HepG2 (cell line): ENCODE results near the gene SLC4A9. TPM values are rescaled to one million over a fixed set of nuclear protein-coding genes. Genes with fewer than 3 reads are reported as not detected.
A peak's percentile ranks its signal among the peaks of the same experiment; 100 is the strongest.

Experiments used
- ATAC-seq: fragments of 200-7000 bp; cut with Tn5 transposase; 3 replicates; pipeline ENCODE4 v1.9.1; 2020; ENCODE audit warnings: mild to moderate bottlenecking, moderate library complexity
- BruUV-seq: library from RNA; stranded (reverse); fragments of 400-500 nt; replicated peaks from 2 replicates; lab custom pipeline; 2021; lab: Mats Ljungman, UMichigan
- CTCF ChIA-PET: fragments of 300-600 bp; formaldehyde crosslinking; extraction: SDS; loops from one replicate; lab custom pipeline; 2021; ENCODE audit warnings: low total read pairs, inconsistent platforms, low intra/inter-chr PET ratio; lab: Yijun Ruan, JAX
- POLR2A ChIA-PET: fragments of 350-600 bp; sonication (Branson Sonifier 250); formaldehyde crosslinking; loops from one replicate; lab custom pipeline; 2020; ENCODE audit warnings: antibody characterized with exemption, inconsistent platforms; lab: Yijun Ruan, JAX
- DNase-seq: peaks from one replicate; pipeline ENCODE4 v3.0.0-alpha.2; 2015; ENCODE audit warnings: low spot score
- FAIRE-seq: peaks from 3 replicates; lab custom pipeline; 2011; peaks lifted over from hg19 to GRCh38; lab: Jason Lieb, UNC
- H2AFZ ChIP-seq: one replicate; pipeline ENCODE4 v1.6.1; 2011; ENCODE audit warnings: low read length, inconsistent platforms
- H3K27ac ChIP-seq: fragments of 300-600 bp; 3 replicates; pipeline ENCODE4 v1.8.0; 2011; ENCODE audit warnings: mixed run types, mild to moderate bottlenecking, mixed read lengths, low read length, inconsistent platforms; ENCODE audit not compliant: insufficient read depth; ENCODE audit errors: extremely low read length
- H3K27me3 ChIP-seq, 2 experiments: fragments of 200-600 bp in 1 of 2; 2 replicates in 1 of 2; 3 replicates in 1 of 2; pipeline versions ENCODE4 v1.6.0 to v1.8.0; 2011; ENCODE audit warnings: low read length in 2 of 2, mild to moderate bottlenecking in 2 of 2, moderate library complexity in 2 of 2, inconsistent platforms in 1 of 2; ENCODE audit not compliant: insufficient read depth in 2 of 2, control insufficient read depth in 1 of 2
- H3K36me3 ChIP-seq, 2 experiments: fragments of 200-600 bp in 1 of 2; replicated peaks in 1 of 2; 2 replicates in 1 of 2; 3 replicates in 1 of 2; pipeline versions ENCODE4 v1.5.1 to v1.8.0; 2011; ENCODE audit warnings: low read length in 2 of 2, inconsistent platforms in 1 of 2; ENCODE audit not compliant: insufficient read depth in 2 of 2, control insufficient read depth in 1 of 2
- H3K4me1 ChIP-seq: 2 replicates; pipeline ENCODE4 v1.5.1; 2012; ENCODE audit warnings: low read length, inconsistent platforms; ENCODE audit not compliant: insufficient read depth
- H3K4me2 ChIP-seq: 2 replicates; pipeline ENCODE4 v1.6.0; 2011; ENCODE audit warnings: low read depth, low read length, inconsistent platforms
- H3K4me3 ChIP-seq, 3 experiments: fragments of 200-600 bp in 1 of 3; sonication (generic), shearing (Covaris generic) in 1 of 3; replicated peaks in 1 of 3; 2 replicates each; pipeline ENCODE4 v1.5.1; 2011 to 2016; ENCODE audit warnings: low read length in 3 of 3, inconsistent platforms in 2 of 3, low read depth in 2 of 3, mild to moderate bottlenecking in 2 of 3, control low read depth in 1 of 3, mixed read lengths in 1 of 3; ENCODE audit not compliant: insufficient read depth in 1 of 3
- H3K79me2 ChIP-seq: one replicate; pipeline ENCODE4 v1.6.1; 2011; ENCODE audit warnings: low read length, inconsistent platforms; ENCODE audit not compliant: insufficient read depth
- H3K9ac ChIP-seq: 2 replicates; pipeline ENCODE4 v1.6.0; 2011; ENCODE audit warnings: mild to moderate bottlenecking, low read depth, low read length, inconsistent platforms; ENCODE audit not compliant: insufficient read depth
- H3K9me3 ChIP-seq: 2 replicates; pipeline ENCODE4 v1.5.1; 2012; ENCODE audit warnings: mild to moderate bottlenecking, low read length
- H4K20me1 ChIP-seq: 2 replicates; pipeline ENCODE4 v1.6.0; 2011; ENCODE audit warnings: inconsistent platforms, mild to moderate bottlenecking, low read length, moderate library complexity; ENCODE audit not compliant: insufficient read depth
- CEBPB ChIP-seq: IDR thresholded peaks from 2 replicates; pipeline ENCODE4 v1.6.1; 2011; ENCODE audit warnings: low read depth, low read length, improper control_type of control experiment, borderline replicate concordance
- CEBPG ChIP-seq: IDR thresholded peaks from 2 replicates; pipeline ENCODE4 v1.6.1; 2016
- FOXK1 ChIP-seq: sonication (generic); formaldehyde crosslinking; IDR thresholded peaks from 2 replicates; pipeline ENCODE4 v1.4.0; 2020; ENCODE audit warnings: low read depth, missing genetic modification reagents, borderline replicate concordance
- GATAD1 ChIP-seq: IDR thresholded peaks from 2 replicates; pipeline ENCODE4 v1.6.1; 2016; ENCODE audit warnings: missing genetic modification reagents, missing compliant biosample characterization
- HNF1B ChIP-seq: sonication (generic); formaldehyde crosslinking; IDR thresholded peaks from 2 replicates; pipeline ENCODE4 v1.5.1; 2020; ENCODE audit warnings: mild to moderate bottlenecking, moderate library complexity, missing genetic modification reagents
- HNF4G ChIP-seq, 2 experiments: sonication (generic) in 1 of 2; formaldehyde crosslinking in 1 of 2; IDR thresholded peaks; 2 replicates each; pipeline versions ENCODE4 v1.4.0 to v1.6.1; 2011 to 2020; ENCODE audit warnings: borderline replicate concordance in 2 of 2, low read depth in 2 of 2, mild to moderate bottlenecking in 2 of 2, low read length in 1 of 2, missing genetic modification reagents in 1 of 2, moderate library complexity in 1 of 2
- MLX ChIP-seq: IDR thresholded peaks from 2 replicates; pipeline ENCODE4 v1.6.1; 2016
- NR2C2 ChIP-seq: sonication (generic); formaldehyde crosslinking; IDR thresholded peaks from 2 replicates; pipeline ENCODE4 v1.4.0; 2020; ENCODE audit warnings: missing genetic modification reagents, mild to moderate bottlenecking, moderate library complexity, borderline replicate concordance
- NR2F1 ChIP-seq, 2 experiments: fragments of 450-650 bp in 1 of 2; formaldehyde crosslinking in 1 of 2; IDR thresholded peaks; 2 replicates each; pipeline versions ENCODE4 v1.5.0 to v1.6.1; 2016 to 2020; ENCODE audit warnings: mild to moderate bottlenecking in 1 of 2, missing compliant biosample characterization in 1 of 2, missing genetic modification reagents in 1 of 2, moderate library complexity in 1 of 2
- NR2F2 ChIP-seq: IDR thresholded peaks from 2 replicates; pipeline ENCODE4 v1.6.1; 2012; ENCODE audit warnings: low read depth, inconsistent platforms, borderline replicate concordance
- TARDBP ChIP-seq: sonication (generic); formaldehyde crosslinking; IDR thresholded peaks from 2 replicates; pipeline ENCODE4 v1.8.0; 2022; ENCODE audit warnings: mild to moderate bottlenecking, missing genetic modification reagents
- TFAP4 ChIP-seq: sonication (generic); IDR thresholded peaks from 2 replicates; pipeline ENCODE4 v1.6.1; 2016; ENCODE audit warnings: low read depth, borderline replicate concordance
- ZFP41 ChIP-seq: sonication (generic); formaldehyde crosslinking; IDR thresholded peaks from 2 replicates; pipeline ENCODE4 v1.4.0; 2020; ENCODE audit warnings: mild to moderate bottlenecking, missing genetic modification reagents, borderline replicate concordance
- ZFP91 ChIP-seq: sonication (generic); formaldehyde crosslinking; IDR thresholded peaks from 2 replicates; pipeline ENCODE4 v1.9.0; 2022; ENCODE audit warnings: missing genetic modification reagents, mild to moderate bottlenecking, borderline replicate concordance
- ZNF34 ChIP-seq: sonication (generic); formaldehyde crosslinking; IDR thresholded peaks from 2 replicates; pipeline ENCODE4 v1.4.0; 2020; ENCODE audit warnings: mild to moderate bottlenecking, missing genetic modification reagents, borderline replicate concordance
- WGBS: methylation state at CpG from one replicate; pipeline ENCODE4 v1.1.6; 2017; ENCODE audit warnings: low lambda C conversion rate; 5-methylcytosine and 5-hydroxymethylcytosine counted together
- in situ Hi-C: cut with HindIII; loops from 2 replicates; pipeline ENCODE4 v1.10.0; 2017; ENCODE audit warnings: low pct_unique_long_range_greater_than_20kb; ENCODE audit not compliant: extremely low pct_ligation_motif_present
- intact Hi-C: fragments of 100-400 bp; cut with micrococcal nuclease; formaldehyde crosslinking; loops from one replicate; pipeline ENCODE4 v1.10.0; 2022; ENCODE audit not compliant: unreplicated experiment
- polyA plus RNA-seq, 8 experiments: library from polyadenylated mRNA; depleted of rRNA in 3 of 8; stranded (reverse) in 7 of 8; unstranded in 1 of 8; fragments of >200 nt; fragmentation: Illumina TruSeq in 4 of 8; extraction: Trizol in 4 of 8; gene quantifications; 2 replicates each; pipeline versions ENCODE4 v1.2.1 to v1.2.3, GENCODE V29; 2011 to 2016; ENCODE audit warnings: low read depth in 4 of 8, missing spikeins in 1 of 8, mixed read lengths in 1 of 8; ENCODE audit not compliant: insufficient read depth in 1 of 8
- total RNA-seq, 5 experiments: library from RNA; depleted of rRNA; stranded (reverse); fragments of >200 nt; fragmentation: Illumina TruSeq; extraction: Trizol; gene quantifications; 2 replicates each; pipeline ENCODE4 v1.2.3, GENCODE V29; 2016; ENCODE audit warnings: low read depth in 1 of 5

Gene SLC4A9
- total and polyA plus RNA-seq, 2 of the 13 experiments (the other 11 are each of a cell fraction or from before 2014, with no cell fraction given): not detected

GRCh38 chr5:140336388-140336787, 23.6 kb upstream of the SLC4A9 start:
- POLR2A ChIA-PET: interaction anchor here (0.6 to 3.3 kb wide), 5 partner anchors 10 to 223 kb away, joined by 3 to 12 read pairs (median 5); partner anchors contain the start of genes HBEGF and PFDN1
- no peak overlapping the region for H2AFZ ChIP-seq
- H4K20me1 ChIP-seq: no peaks in the 10 kb centered on the region
- H3K27me3 ChIP-seq: no peaks in the 10 kb centered on the region
- H3K79me2 ChIP-seq: no peaks in the 10 kb centered on the region
- BruUV-seq: no TSS peak
- no peaks in the 10 kb centered on the region for H3K9me3 ChIP-seq
- peaks cover 0 to 5% of the 10 kb centered on the region in 2 experiments; a peak in 4 of 5 replicates for H3K36me3 ChIP-seq
- CTCF ChIA-PET: no interaction called here
- ATAC-seq: peak; percentile 93
- WGBS: 26% methylated on average over 5 of the region's 5 CpGs
- no peak overlapping the region for H3K4me3 ChIP-seq
- peak; percentile 63 for DNase-seq
- H3K4me1 ChIP-seq: peaks cover 28% of the 10 kb centered on the region
- in situ Hi-C loops: no loop called here
- intact Hi-C loops: no loop called here
- H3K27ac ChIP-seq: peak overlapping the region; percentile 1
- H3K9ac ChIP-seq: no peak overlapping the region; the same call in 1 of the 2 replicates
- FAIRE-seq: peak; percentile 83
- H3K4me2 ChIP-seq: 0 out of 2 replicates have a peak overlapping the region, but pooled peaks have one; percentile 20
- TF ChIP-seq TFAP4 (peak; percentile 28; the same call in 1 of the 2 replicates), FOXK1 (CRISPR knock-in tag) (no peak), TARDBP (CRISPR knock-in tag) (0 out of 2 replicates have a peak, but pooled peaks have one; percentile 32), CEBPB (peak; percentile 55; the same call in 1 of the 2 replicates), ZFP41 (CRISPR knock-in tag) (no peak), ZNF34 (CRISPR knock-in tag) (no peak), HNF4G (IDR thresholded peaks at IDR 0.05; ENCODE audit: borderline replicate concordance, low read depth, low read length) (peak; percentile 69; the same call in 1 of the 2 replicates), HNF4G (CRISPR knock-in tag; IDR thresholded peaks at IDR 0.05; ENCODE audit: borderline replicate concordance, low read depth) (no peak), CEBPG (CRISPR knock-in tag) (peak; percentile 49; the same call in 1 of the 2 replicates), NR2C2 (CRISPR knock-in tag) (peak; percentile 76), HNF1B (CRISPR knock-in tag) (0 out of 2 replicates have a peak, but pooled peaks have one; percentile 29), NR2F2 (0 out of 2 replicates have a peak, but pooled peaks have one; percentile 37), GATAD1 (CRISPR knock-in tag) (no peak), MLX (CRISPR knock-in tag) (no peak), NR2F1 (CRISPR knock-in tag; IDR thresholded peaks at IDR 0.05) (peak; percentile 56 to 67; a peak in 3 of 4 replicates), ZFP91 (CRISPR knock-in tag) (0 out of 2 replicates have a peak, but pooled peaks have one; percentile 30)
